Hypothalamus (tissue), 51 donors: Measurements from ENCODE around the gene ASAP3.
"Not testable (repeated sequence)": the region's sequence is repeated elsewhere in the genome, so short reads cannot be mapped to it uniquely, and the experiment has no call there.

Experiments used
- DNase-seq, 51 donors: peaks; one replicate each; lab custom pipeline; 2025; lab: John Stamatoyannopoulos, UW

The ASAP3 gene

GRCh38 chr1:23380719-23381118 is 103.3 kb downstream of the ASAP3 start:
- DNase-seq: no peak

GRCh38 chr1:23380236-23380635 is 103.7 kb downstream of the ASAP3 start:
- not testable (repeated sequence) for DNase-seq
